G401.6 (cell line): ENCODE results near the gene RABEP2.
A peak's percentile ranks its signal among the peaks of the same experiment; 100 is the strongest.
"Not testable (repeated sequence)": the region's sequence is repeated elsewhere in the genome, so short reads cannot be mapped to it uniquely, and the experiment has no call there.

Source experiments
- FAIRE-seq: peaks from 2 replicates; lab custom pipeline; 2012; peaks lifted over from hg19 to GRCh38; lab: Jason Lieb, UNC

Gene RABEP2, protein sequence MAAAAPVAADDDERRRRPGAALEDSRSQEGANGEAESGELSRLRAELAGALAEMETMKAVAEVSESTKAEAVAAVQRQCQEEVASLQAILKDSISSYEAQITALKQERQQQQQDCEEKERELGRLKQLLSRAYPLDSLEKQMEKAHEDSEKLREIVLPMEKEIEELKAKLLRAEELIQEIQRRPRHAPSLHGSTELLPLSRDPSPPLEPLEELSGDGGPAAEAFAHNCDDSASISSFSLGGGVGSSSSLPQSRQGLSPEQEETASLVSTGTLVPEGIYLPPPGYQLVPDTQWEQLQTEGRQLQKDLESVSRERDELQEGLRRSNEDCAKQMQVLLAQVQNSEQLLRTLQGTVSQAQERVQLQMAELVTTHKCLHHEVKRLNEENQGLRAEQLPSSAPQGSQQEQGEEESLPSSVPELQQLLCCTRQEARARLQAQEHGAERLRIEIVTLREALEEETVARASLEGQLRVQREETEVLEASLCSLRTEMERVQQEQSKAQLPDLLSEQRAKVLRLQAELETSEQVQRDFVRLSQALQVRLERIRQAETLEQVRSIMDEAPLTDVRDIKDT

DNA sequence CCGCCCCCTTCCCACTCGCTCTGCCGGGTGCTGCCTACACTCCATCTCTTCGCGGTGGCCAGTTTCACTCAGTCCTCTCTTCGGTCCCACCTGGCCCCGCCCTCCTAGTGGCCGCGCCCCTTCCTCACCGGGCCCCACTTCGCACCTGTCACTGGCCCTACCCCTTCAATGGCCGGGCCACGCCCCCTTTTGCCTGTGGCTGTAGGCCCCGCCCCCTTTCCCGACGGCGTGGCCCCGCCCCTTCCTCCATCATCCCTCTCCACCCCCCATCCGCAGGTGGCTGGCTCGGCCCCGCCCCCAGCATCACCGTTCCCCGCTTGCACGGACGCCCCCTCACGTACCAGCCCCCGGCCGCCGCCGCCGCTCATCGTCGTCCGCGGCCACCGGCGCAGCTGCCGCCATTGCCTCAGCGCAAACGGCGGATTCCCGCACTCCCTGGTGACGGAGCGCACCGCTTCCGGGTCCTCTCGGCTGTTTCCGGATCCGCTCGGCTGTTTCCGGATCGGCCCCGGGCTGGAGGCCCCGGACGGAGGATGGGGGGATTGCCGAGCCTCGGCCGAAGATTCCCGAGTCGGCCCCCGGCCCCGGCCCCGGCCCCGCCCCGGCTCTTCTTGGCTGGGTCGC is at the start of gene RABEP2:
Gene RABEP2, minus strand, starts transcription at position 477 of the 624 bp plus-strand sequence. Its CDS starts 75 bp downstream, at position 402.
- no peak for FAIRE-seq

DNA sequence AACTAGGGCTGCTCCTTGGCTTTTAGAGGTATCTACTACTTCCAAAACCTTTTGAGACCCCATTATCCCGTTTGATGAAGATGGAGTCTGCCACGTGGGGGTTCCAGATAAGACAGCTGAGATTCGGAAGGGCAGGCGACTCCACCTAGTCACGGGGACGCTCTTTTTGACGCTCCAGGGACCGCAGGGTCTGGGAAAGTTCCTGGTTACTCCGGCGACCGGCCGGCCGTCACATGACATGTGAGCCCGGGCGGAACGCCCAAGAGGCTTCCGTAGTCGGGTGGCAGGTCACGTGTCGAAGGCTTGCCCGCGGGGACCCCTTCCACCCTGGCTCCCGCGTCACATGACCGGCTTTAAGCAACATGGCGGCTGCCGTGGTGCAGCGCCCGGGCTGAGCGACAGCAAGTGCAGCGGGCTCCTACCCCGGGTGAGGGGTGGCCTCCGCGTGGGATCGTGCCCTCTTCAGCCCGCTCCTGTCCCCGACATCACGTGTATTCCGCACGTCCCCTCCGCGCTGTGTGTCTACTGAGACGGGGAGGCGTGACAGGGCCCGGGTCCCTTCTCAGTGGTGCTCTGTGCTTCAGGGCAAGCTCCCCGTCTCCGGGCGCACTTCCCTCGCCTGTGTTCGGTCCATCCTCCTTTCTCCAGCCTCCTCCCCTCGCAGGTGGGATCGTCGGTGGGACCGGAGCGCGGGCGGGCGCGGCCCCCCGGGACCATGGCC is 49.6 kb upstream of the RABEP2 start, which contains the start of gene SPNS1:
Gene SPNS1, plus strand, starts transcription at position 342 of the 721 bp plus-strand sequence. Its CDS starts 374 bp downstream, at position 716.
- FAIRE-seq, result peak; percentile 92

DNA sequence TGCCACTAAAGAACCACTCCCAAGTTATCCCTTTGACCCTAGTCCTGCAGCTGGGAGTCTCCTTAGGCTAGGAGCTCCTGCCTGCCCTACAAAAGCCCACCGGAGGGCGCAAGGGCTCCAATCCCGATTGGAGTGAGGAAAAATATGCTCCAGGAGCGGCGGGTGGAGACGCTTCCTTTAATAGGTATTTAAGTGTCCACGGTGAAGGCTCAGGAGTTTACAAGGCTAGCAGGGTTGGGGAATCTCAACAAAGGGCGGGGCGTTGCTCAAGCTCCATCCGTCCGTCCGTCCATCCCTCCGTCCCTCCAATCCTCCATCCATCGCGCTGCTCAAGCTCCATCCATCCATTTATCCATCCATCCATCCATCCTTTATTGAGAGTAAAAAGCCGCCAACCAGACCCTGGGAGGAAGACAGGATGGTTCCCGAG is 49.0 kb upstream of the RABEP2 start:
- no peak for FAIRE-seq

DNA sequence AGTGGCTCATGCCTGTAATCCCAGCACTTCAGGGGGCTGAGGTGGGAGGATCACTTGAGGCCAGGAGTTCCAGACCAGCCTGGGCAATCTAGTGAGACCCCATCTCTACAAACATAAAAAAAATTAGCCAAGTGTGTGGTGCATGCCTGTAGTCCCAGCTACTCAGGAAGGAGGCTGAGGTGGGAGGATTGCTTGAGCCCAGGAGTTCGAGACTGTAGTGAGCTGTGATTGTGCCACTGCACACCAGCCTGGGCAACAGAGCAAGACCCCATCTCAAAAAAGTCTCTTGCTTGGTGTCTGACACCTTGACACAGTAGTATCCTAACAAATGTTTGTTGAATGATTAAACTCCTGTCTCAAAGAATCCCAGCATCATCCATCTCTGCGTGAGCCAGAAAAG is 44.7 kb upstream of the RABEP2 start:
- not testable (repeated sequence) for FAIRE-seq

DNA sequence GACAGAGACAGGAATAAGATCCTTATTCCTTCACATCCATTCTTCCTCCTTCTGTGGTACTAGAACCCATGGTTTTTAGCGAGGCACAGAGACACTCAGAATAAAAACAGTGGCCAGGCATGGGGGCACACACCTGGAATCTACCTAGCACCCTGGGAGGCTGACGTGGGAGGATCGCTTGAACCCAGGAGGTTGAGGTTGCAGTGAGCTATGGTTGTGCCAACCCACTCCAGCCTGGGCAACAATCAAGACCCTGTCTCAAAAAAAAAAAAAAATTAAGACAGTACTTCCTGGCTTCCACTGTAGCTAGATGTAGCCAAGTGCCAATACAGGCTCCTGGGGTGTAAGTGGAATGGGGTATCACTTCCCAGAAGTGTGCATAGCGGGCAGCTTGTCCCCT is 42.1 kb upstream of the RABEP2 start:
- no peak for FAIRE-seq

DNA sequence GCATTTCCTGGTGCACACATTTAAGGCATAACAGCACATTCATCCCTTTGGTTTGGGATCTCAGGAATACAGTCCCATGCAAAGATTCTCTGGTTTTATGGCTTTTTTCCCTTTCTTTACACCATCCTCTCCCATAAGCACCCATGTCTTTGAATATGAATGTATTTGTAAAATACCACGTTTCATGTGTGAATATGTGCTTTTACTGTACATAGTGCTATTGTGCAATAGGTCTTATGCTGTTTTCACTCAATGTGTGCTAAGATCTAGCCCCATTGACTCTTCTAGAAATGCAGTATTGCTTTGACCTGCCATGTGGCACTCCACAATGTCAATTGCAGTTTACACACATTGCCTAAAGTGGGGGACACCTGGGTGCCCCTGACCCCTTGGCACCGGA is 39.5 kb upstream of the RABEP2 start:
- no peak for FAIRE-seq

DNA sequence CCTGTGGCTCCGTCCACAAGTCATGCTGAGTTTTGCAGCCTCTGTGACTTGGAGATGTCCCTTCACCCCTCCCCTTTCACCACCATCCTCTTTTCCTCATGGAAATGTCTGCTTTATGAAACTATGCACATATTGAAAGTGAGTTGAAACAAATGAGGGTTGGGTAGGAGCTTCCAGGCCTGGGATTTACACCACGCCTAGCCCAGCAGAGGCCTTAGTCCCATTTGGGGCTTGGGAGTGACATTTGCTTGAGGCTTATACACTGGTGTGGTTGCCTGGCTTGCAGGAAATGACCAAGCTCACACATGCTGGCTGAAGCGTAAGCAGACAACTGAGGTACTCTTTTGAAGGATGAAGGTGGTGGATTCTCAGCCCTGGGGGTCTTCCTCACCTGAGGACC is 39.0 kb upstream of the RABEP2 start:
- FAIRE-seq, result no peak

DNA sequence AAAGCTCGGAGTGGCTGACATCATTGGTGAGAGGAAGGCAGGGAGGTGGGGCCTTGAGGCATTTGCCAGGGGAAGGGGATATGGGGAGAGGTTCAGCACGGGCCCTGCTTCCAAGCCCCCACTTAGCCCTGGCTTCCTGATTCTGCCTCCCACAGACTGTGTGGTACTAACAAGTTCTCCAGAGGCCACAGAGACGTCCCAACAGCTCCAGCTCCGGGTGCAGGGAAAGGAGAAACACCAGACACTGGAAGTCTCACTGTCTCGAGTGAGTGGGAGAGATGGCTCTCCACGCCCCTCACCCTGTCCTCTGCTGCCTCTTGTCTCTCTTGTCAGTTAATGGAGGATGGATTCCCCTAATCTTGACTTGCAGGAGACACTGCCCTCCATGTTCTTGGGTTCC is 33.8 kb upstream of the RABEP2 start:
- FAIRE-seq, result no peak

DNA sequence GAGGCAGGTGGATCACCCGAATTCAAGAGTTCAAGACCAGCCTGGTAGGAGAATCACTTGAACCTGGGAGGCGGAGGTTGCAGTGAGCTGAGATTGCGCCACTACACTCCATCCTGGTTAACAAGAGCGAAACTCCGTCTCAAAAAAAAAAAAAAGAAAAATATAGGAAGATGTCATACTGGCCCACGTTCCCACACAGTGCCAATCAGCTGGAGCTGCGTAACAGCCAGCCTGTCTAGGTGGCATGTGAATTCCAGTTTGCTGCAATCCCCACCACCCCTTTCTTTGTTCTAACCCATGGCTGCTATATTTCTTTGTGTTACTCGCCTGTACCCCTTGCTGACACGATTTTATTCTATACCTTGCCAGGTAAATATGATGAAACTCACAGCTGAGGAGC is 33.2 kb upstream of the RABEP2 start:
- FAIRE-seq, result no peak

DNA sequence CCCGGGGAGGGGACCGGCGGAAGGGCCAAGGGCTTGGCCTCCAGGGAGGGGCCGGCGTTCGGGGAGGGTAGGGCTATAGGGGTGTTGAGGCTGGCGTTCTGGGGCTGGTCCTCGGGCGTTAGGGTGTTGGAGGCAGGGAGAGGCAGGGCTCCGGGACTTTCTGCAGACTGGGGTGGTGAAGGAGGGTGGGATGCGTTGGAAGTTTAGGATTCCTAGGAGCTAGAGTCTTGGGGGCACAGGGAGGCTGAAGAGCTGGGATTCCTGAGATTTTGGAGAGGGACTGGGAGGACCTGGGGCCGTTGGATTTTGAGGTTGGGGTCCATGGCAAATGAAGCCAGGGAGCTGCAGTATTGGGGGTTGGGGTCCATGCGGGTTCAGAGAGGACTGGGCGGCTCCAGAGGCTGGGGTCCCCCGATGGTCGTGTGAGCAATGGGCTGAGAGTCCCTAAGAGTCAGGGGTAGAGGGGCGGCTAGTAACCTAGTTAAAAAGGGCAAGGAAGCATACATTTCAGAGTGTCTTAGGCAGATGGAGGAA is 26.4 kb upstream of the RABEP2 start:
- FAIRE-seq, result no peak

- FAIRE-seq, result peak; percentile 99
Measured at GRCh38 chr16:28950648-28951409, 25.8 kb upstream of the RABEP2 start, which contains the start of gene NFATC2IP. TSS of gene NFATC2IP (plus strand) at chr16:28950937. CDS start at chr16:28951012, 75 bp downstream.

DNA sequence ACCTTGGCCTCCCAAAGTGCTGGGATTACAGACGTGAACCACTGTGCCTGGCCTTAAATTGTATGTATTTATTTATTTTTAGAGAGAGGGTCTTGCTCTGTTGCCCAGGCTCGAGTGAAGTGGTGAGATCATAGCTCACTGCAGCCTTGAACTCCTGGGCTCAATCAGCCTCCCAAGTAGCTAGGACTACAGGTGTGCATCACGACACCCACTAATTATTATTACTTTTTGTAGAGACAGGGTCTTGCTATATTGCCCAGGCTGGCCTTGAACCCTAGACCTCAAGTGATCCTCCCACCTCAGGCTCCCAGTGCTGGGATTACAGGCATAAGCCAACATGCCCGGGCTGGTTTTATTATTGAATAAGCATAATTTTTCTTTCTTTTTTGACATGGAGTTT is 21.6 kb upstream of the RABEP2 start:
- FAIRE-seq, result no peak

GRCh38 chr16:28943281-28943680 is 18.2 kb upstream of the RABEP2 start:
- FAIRE-seq, result no peak

DNA sequence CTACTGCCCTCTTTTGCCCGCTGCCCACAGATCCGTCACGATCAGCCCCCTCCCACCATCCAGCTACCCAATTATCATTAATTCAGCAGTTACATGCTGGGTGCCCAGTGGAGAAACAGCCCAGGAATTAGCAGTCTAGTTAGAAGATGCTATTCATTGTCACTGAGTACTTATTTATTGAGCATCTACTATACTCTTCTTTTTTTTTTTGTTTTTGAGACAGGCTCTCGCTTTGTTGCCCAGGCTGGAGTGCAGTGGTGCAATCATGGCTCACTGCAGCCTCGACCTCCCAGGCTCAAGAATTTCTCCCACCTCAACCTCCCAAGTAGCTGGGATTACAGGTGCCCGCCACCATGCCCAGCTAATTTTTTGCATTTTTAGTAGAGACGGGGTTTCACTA is 14.8 kb upstream of the RABEP2 start:
- not testable (repeated sequence) for FAIRE-seq

- FAIRE-seq, result no peak
Measured at GRCh38 chr16:28938721-28939120, 13.7 kb upstream of the RABEP2 start.

- no peak for FAIRE-seq
Measured at GRCh38 chr16:28937222-28937876, 12.3 kb upstream of the RABEP2 start.

GRCh38 chr16:28936784-28937155 is 11.7 kb upstream of the RABEP2 start:
- FAIRE-seq, result no peak

DNA sequence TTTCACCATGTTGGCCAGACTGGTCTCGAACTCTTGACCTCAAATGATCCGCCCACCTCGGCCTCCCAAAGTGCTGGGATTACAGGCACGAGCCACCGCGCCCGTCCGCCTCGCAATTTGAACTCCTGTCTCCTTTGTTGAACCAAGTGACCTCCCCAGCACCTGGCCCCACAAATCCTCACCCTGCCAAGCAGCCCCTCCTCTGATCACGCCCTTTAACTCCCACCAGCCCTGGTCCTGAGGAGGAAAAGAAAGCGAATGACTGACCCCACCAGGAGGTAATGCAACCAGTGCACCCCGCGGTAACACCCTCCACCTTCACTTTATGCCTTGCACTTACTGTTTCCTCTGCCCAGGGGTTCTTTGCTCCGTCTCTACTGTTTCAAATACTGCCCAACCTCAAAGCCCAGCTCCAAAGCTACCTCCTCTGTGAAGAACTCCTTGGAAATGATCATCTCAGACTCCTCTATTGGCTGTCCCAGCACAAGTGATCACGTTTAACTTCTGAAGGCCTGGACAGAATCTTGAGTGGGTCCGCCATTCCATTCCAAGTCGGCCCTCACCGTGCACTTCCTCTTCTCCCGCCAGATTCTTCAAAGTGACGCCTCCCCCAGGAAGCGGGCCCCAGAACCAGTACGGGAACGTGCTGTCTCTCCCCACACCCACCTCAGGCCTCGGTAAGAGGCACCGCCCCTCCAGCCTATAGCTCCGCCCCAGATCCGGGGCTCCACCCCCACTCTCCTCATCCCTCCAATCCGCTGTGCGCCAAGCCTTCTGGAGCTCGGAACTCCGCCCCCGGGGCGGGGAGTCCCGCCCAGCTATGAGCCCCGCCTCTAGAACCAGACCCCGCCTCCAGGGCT is 11.1 kb upstream of the RABEP2 start:
- FAIRE-seq, result no peak

- no peak for FAIRE-seq
Measured at GRCh38 chr16:28935346-28935745, 10.3 kb upstream of the RABEP2 start.

DNA sequence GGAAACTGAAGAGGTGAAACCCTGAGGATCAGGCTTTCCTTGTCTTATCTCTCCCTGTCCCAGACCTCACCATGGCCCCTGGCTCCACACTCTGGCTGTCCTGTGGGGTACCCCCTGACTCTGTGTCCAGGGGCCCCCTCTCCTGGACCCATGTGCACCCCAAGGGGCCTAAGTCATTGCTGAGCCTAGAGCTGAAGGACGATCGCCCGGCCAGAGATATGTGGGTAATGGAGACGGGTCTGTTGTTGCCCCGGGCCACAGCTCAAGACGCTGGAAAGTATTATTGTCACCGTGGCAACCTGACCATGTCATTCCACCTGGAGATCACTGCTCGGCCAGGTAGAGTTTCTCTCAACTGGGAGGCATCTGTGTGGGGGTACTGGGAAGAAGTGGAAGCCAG is 8.1 kb upstream of the RABEP2 start:
- no peak for FAIRE-seq
